ENCODE measurements around the gene STX12. TPM values are rescaled to one million over a fixed set of nuclear protein-coding genes. Genes with fewer than 3 reads are reported as not detected.

Gene STX12
- total and polyA plus RNA-seq, 12 donors = 18.4 to 81.9 (median 55.4) TPM

DNA sequence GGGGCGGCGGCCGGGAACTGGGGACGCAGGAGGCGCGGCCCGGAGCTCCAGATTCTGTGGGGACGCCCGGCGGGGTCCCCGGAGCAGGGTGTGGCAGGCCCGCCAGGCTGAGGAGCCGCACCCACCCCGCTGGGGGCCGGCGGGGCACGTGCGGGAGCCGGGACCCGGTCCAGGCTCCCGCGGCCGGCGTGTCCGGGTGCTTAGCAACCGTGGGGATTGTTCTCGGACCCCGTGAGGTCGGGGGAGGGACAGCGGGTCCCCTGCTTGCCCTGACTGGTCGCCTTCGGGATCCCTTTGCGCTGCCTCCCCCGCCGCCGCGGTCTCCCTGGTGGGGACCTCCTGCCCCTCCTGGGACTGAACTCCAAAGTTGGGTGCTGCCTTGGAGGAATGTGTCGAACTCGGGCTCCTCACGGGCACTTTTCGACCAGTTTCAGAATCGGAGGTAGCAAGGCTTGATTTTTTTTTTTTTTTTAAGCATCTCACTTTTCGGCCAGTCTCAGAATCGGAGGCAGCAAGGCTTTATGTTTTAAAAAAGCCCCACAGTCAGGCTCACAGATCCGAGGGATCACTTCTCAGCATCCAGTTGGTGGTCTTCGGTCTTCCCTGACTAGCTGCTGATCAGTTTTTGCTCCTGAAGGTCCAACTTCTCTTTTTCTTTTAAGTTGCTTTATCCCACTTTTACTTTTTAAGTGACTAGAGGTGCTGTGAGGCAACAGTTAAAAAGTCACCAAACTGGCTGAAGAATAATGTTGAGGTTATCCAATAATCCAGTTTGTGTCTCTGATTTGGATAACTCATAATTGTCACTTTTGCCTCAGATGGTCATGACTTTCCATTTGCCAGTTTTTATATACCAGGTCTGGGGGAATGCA, 46.6 kb upstream of the STX12 start:
- Histone ChIP-seq H3K4me1 (replicated peaks in 1 of 2) (peaks cover 6 to 16% of the 10 kb centered on the region in 2 donors), H3K27me3 (no peaks in the 10 kb centered on the region), H3K4me3 (peak overlapping the region in 3 of 4 donors; percentile 27 to 93 (median 67)), H3K27ac (peak overlapping the region; percentile 54 to 91 (median 88)), H3K36me3 (replicated peaks in 1 of 2) (peaks cover 0 to 16% of the 10 kb centered on the region in 2 donors), H3K9me3 (replicated peaks in 1 of 3) (no peaks in the 10 kb centered on the region)
- WGBS, 4 donors = 0 to 1% (median 1%) methylated on average over 12 to 46 of the region's 46 CpGs
- TF ChIP-seq, protein P1, sequence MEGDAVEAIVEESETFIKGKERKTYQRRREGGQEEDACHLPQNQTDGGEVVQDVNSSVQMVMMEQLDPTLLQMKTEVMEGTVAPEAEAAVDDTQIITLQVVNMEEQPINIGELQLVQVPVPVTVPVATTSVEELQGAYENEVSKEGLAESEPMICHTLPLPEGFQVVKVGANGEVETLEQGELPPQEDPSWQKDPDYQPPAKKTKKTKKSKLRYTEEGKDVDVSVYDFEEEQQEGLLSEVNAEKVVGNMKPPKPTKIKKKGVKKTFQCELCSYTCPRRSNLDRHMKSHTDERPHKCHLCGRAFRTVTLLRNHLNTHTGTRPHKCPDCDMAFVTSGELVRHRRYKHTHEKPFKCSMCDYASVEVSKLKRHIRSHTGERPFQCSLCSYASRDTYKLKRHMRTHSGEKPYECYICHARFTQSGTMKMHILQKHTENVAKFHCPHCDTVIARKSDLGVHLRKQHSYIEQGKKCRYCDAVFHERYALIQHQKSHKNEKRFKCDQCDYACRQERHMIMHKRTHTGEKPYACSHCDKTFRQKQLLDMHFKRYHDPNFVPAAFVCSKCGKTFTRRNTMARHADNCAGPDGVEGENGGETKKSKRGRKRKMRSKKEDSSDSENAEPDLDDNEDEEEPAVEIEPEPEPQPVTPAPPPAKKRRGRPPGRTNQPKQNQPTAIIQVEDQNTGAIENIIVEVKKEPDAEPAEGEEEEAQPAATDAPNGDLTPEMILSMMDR (IDR thresholded peaks at IDR 0.05) = peak in 2 of 6 experiments; percentile 12 to 15
- TF ChIP-seq POLR2A (IDR thresholded peaks at IDR 0.05) = no peak
- intact Hi-C loops (cut with DNase I) = no loop called here
- peak; percentile 48 to 74 (median 60) for DNase-seq

DNA sequence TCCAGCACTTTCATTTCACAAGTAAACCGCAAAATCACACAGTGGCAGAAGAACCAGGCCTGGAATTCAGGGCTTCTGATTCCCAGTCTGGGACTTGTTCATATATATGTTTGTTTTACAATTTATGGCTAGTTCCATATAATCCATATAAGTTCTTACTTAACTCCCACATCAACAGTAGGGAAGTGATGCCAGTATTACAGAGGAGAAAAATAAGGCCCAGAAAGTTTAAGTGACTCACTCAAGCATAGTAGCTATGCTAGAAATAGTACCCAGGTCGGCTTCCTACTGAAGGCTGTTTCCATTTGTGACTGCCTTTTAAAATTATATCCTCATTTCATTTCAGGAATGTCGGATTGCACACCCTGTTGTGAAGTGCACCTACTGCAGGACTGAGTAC, 45.9 kb upstream of the STX12 start:
- Histone ChIP-seq H3K36me3 (replicated peaks in 1 of 2) (peaks cover 0 to 16% of the 10 kb centered on the region in 2 donors), H3K27me3 (no peaks in the 10 kb centered on the region), H3K27ac (peak overlapping the region in 1 of 5 donors; percentile 88), H3K4me3 (peak overlapping the region in 1 of 4 donors; percentile 67), H3K9me3 (replicated peaks in 1 of 3) (no peaks in the 10 kb centered on the region), H3K4me1 (replicated peaks in 1 of 2) (peaks cover 6 to 16% of the 10 kb centered on the region in 2 donors)
- intact Hi-C loops (cut with DNase I) = no loop called here
- no peak for DNase-seq
- TF ChIP-seq, protein P1 (IDR thresholded peaks at IDR 0.05) = no peak
- no peak for TF ChIP-seq POLR2A (IDR thresholded peaks at IDR 0.05)
- WGBS, 4 donors = 59 to 71% (median 65%) methylated on average over 3 of the region's 3 CpGs

DNA sequence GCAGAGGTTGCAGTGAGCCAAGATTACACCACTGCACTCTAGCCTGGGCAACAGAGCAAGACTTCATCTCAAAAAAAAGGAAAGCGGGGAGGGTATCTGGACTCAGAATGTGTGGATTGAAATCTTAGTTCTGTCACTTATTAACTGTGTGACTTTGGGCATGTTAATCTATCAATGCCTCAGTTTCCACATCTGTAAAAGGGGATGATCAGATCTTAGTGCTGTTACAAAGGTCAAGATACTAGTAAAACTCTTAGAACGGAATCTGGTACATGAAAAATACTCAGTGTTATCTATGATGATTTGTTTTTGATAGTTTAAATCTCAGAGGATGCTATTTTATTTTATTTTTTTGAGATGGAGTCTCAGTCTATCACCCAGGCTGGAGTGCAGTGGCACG, 36.8 kb upstream of the STX12 start:
- Histone ChIP-seq H3K4me1 (replicated peaks in 1 of 2) (no peaks in the 10 kb centered on the region), H3K9me3 (replicated peaks in 1 of 3) (no peaks in the 10 kb centered on the region), H3K27ac (no peak overlapping the region), H3K4me3 (no peak overlapping the region), H3K36me3 (replicated peaks in 1 of 2) (peaks cover 0 to 55% of the 10 kb centered on the region in 2 donors), H3K27me3 (no peaks in the 10 kb centered on the region)
- no peak for TF ChIP-seq POLR2A (IDR thresholded peaks at IDR 0.05)
- TF ChIP-seq, protein P1 (IDR thresholded peaks at IDR 0.05) = no peak
- no peak for DNase-seq
- intact Hi-C loops (cut with DNase I) = no loop called here
- WGBS, 4 donors = 92 to 99% (median 96%) methylated on average over 3 of the region's 3 CpGs

DNA sequence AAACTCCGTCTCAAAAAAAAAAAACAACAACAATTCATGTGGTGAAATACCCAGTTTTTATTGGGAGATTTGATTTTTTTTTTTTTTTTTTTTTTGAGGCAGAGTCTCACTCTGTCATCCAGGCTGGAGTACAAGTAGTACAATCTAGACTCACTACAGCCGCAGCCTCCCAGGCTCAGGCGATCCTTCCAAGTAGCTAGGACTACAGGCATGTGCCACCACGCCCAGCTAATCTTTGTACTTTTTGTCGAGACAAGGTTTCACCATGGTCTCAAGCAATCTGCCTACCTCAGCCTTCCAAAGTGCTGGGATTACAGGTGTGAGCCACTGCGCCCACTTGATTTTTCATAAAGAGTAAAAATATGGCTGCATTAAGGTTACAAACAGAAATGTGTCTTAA, 31.9 kb upstream of the STX12 start:
- Histone ChIP-seq H3K4me1 (replicated peaks in 1 of 2) (no peaks in the 10 kb centered on the region), H3K36me3 (replicated peaks in 1 of 2) (peaks cover 0 to 37% of the 10 kb centered on the region in 2 donors), H3K27ac (no peak overlapping the region), H3K9me3 (replicated peaks in 1 of 3) (no peaks in the 10 kb centered on the region), H3K4me3 (no peak overlapping the region), H3K27me3 (no peaks in the 10 kb centered on the region)
- TF ChIP-seq POLR2A (IDR thresholded peaks at IDR 0.05) = no peak
- TF ChIP-seq, protein P1 (IDR thresholded peaks at IDR 0.05) = no peak
- DNase-seq = no peak
- intact Hi-C loops (cut with DNase I) = no loop called here
- WGBS, 4 donors = 97 to 99% (median 98%) methylated on average over 6 of the region's 6 CpGs
